T1000 (cell line): ENCODE data around the gene MAN2C1.
"Not testable (repeated sequence)": the region's sequence is repeated elsewhere in the genome, so short reads cannot be mapped to it uniquely, and the experiment has no call there.

Experiments used
- DNase-seq: peaks from one replicate; lab custom pipeline; 2025; ENCODE audit warnings: mixed read lengths; lab: John Stamatoyannopoulos, UW

Gene MAN2C1

GRCh38 chr15:75346796-75347221, 21.6 kb downstream of the MAN2C1 start, which contains the start of gene NEIL1:
Gene NEIL1, plus strand, starts transcription at chr15:75347039. Its CDS starts 1,867 bp downstream, at chr15:75348906.
- no peak for DNase-seq

GRCh38 chr15:75343953-75344352, 24.5 kb downstream of the MAN2C1 start:
- not testable (repeated sequence) for DNase-seq

GRCh38 chr15:75342221-75342620, 26.2 kb downstream of the MAN2C1 start:
- DNase-seq = no peak

GRCh38 chr15:75339531-75340240, 28.7 kb downstream of the MAN2C1 start:
- no peak for DNase-seq

GRCh38 chr15:75338661-75339240, 29.7 kb downstream of the MAN2C1 start:
- no peak for DNase-seq

GRCh38 chr15:75335705-75336355, 32.6 kb downstream of the MAN2C1 start, which contains the start of gene COMMD4:
Gene COMMD4, plus strand, starts transcription at chr15:75336063. Its CDS starts 27 bp downstream, at chr15:75336090.
- DNase-seq = peak; percentile 88

GRCh38 chr15:75335313-75335704, 33.1 kb downstream of the MAN2C1 start:
- no peak for DNase-seq

GRCh38 chr15:75333654-75334419, 34.6 kb downstream of the MAN2C1 start:
- not testable (repeated sequence) for DNase-seq

- DNase-seq = not testable (repeated sequence)
These were observed 36.3 kb downstream of the MAN2C1 start for GRCh38 chr15:75332093-75332492.

- no peak for DNase-seq
These were observed 38.8 kb downstream of the MAN2C1 start for GRCh38 chr15:75329571-75329970.

GRCh38 chr15:75328493-75329314, 39.7 kb downstream of the MAN2C1 start:
- no peak for DNase-seq

- no peak for DNase-seq
These were observed 40.9 kb downstream of the MAN2C1 start for GRCh38 chr15:75327491-75327890.

- no peak for DNase-seq
These were observed 41.4 kb downstream of the MAN2C1 start for GRCh38 chr15:75327005-75327404.

- no peak for DNase-seq
These were observed 42.5 kb downstream of the MAN2C1 start for GRCh38 chr15:75325922-75326321.

- no peak for DNase-seq
These were observed 46.7 kb downstream of the MAN2C1 start for GRCh38 chr15:75321711-75322110.

GRCh38 chr15:75319231-75319897, 49.0 kb downstream of the MAN2C1 start:
- not testable (repeated sequence) for DNase-seq

GRCh38 chr15:75314552-75315290, 53.7 kb downstream of the MAN2C1 start:
- DNase-seq = no peak

GRCh38 chr15:75313116-75313845, 55.1 kb downstream of the MAN2C1 start:
- DNase-seq = no peak

GRCh38 chr15:75312548-75312947, 55.9 kb downstream of the MAN2C1 start:
- DNase-seq = not testable (repeated sequence)
